Activated CD4-positive, CD25-positive, alpha-beta regulatory T cell (primary cell): ENCODE measurements around the gene BICDL2.
A peak's percentile ranks its signal among the peaks of the same experiment; 100 is the strongest.
"Not testable (repeated sequence)": the region's sequence is repeated elsewhere in the genome, so short reads cannot be mapped to it uniquely, and the experiment has no call there.

Experiments
- DNase-seq, 4 experiments: peaks; one replicate each; lab custom pipeline; 2025; lab: John Stamatoyannopoulos, UW

Gene BICDL2

GRCh38 chr16:3063625-3064386, 27.1 kb upstream of the BICDL2 start:
- DNase-seq, result no peak

- DNase-seq, result no peak
These were observed 25.8 kb upstream of the BICDL2 start for GRCh38 chr16:3062553-3062952.

GRCh38 chr16:3060339-3061127, 23.8 kb upstream of the BICDL2 start:
- DNase-seq, result no peak

- no peak for DNase-seq
These were observed 23.0 kb upstream of the BICDL2 start for GRCh38 chr16:3059723-3060242.

DNA sequence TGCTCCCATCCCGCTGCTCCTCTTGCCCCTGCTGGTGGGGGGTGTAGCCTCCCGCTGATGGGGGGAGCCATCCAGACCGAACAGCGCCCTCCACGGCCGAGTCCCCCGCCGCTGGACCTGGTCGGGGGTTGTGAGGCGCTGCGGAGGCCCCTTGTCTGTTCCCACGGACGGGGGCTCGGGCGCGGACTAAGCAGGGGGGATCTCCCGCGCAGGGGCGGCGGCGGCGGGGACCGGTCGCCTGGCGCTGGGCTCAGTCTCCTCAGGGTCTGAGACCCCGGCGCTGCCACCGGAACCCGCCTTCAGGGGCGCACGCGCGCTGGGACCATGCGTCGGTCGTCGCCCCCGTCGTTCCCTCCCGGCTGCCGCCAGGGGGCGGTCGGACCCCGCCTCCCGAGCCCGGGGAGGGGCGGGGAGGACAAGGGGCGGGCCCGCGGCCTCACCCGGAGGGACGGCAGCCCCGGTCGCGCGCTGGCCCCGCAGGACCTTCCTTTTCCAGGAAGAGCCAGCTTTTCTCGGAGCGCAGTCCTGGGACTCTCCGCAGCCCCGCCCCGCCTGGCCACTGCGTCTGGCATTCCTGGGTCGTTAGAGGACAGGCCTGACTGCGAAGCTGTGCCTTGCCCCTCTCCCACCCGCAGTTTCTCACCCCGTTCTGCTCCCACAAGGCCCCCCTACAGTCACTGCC, 22.4 kb upstream of the BICDL2 start:
- DNase-seq, result peak; percentile 76 to 81 (median 79)

- peak in 2 of 4 experiments; percentile 31 to 32 for DNase-seq
These were observed 21.6 kb upstream of the BICDL2 start for GRCh38 chr16:3058139-3059030.

DNA sequence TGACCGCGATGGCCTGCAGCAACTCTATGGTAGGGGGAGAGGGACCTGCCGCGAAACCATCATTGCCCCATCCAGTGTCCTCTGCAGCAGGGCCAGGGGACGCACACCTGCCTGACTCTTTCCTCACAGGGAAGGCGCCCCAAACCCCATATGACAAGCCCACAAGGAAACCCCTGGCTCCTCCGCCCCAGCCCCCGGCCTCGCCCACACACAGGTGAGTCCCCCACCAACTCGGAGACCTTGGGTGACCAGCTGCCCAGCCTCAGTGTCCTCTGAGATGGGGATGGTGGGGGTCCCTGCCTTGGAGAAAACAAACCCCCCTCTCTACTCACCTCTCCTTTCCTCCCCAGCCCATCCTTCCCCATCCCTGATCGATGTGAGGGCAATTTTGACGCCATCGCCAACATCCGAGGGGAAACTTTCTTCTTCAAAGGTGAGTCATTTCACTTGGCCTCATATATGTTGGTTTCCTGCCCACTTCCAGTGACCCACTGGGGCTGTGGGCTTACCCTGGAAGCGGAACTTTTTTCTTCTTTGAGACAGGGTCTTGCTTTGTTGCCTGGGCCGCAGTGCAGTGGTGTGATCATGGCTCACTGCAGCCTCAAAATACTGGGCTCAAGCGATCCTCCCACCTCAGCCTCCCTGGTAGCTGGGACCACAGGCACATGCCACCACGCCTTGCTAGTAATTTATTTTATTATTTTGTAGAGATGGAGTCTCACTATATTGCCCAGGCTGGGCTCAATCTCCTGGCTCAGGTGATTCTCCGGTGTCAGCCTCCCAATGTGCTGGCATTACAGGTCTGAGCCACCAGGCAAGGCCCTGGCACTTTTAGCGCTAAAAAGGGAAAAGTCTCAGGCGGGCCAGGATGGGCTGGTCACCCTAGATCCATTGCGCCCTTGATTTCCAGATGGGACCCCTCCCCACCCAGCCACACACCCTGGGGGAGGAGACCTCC, 20.7 kb upstream of the BICDL2 start:
- DNase-seq, result no peak

DNA sequence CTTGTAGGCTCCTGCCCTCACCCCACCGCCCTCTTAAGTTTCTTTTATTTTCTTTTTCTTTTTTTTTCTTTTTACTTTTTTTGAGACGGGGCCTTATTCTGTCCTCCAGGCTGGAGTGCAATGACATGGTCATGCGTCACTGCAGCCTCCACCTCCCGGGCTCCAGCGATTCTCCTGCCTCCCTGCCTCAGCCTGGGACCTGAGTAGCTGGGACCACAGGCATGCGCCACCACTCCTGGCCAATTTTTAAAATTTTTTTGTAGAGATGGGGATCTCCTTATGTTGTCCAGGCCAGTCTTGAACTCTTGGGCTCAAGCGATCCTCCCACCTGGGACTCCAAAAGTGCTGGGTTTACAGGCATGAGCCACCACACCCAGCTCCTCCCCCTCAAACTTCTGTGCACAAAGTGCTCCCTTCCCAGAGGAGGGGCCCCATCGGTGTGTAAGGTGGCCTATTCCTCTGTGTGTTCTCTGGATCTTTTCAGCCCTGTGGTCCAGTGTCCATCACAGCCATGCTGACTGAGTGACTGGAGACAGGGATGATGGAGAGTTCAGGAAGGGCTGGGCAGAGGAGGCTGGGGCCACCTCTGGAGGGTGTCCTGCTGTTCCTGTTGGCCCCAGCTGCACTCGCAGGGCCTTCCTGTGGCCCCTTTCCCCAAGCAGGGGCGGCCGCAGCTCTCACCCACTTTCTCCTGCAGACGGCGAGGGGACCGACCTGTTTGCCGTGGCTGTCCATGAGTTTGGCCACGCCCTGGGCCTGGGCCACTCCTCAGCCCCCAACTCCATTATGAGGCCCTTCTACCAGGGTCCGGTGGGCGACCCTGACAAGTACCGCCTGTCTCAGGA, 19.8 kb upstream of the BICDL2 start:
- DNase-seq, result no peak

- DNase-seq, result not testable (repeated sequence)
These were observed 19.0 kb upstream of the BICDL2 start for GRCh38 chr16:3055734-3056115.

DNA sequence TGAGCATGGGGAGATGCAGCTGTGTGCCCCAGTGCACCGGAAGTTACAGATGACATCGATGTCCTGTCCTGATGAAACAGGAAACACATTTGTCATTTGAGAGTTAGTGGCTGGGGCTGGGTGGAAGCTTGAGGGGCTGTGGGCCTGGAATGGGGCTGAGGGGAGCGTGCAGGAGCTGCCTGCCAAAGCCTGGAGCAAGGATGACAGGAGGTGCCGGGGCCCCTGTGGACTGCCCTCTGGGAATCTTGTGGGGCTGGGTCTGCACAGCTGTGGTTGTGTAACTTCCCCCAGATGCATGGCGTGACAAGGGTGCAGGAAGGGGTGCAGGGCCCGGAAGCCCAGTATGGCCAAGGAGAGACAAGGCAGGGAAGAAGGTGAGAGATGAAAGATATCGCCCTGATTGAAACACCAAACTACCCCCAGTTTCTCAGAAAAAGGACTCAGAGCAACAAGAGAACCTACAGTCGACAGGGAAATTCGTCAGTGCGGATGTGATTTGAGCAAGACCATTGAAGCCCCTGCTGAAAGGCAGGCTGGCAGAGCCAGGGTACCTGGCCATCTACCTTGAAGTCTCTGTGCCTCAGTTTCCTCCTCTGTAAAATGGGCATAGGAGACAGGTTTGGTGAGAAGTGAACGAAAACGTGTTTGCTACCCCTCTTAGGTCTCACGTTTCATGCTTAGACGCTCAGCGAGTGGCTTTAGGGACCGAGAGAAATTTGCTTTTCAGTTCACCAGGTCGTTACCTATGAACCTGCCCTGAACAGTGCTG, 18.4 kb upstream of the BICDL2 start:
- no peak for DNase-seq

DNA sequence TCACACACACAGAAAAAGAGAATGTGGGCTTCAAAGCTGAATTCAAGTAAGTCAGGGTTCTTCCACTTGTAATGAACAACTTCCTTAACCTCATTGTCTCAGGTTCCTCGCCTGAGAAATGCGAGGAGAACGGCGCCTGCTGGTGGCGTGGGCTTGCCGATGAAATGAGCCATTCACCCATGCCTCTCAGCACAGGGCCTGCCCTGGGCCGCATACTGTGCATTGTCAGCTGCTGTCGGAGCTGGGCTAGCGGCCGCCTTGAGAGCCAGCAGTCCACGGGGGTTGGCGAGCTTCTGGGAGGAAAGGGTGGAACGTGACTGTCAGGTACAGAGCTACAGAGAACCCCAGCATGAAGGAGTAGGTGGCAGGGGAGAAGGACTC, 16.6 kb upstream of the BICDL2 start:
- DNase-seq, result not testable (repeated sequence)

GRCh38 chr16:3052571-3053329, 16.0 kb upstream of the BICDL2 start:
- not testable (repeated sequence) for DNase-seq

DNA sequence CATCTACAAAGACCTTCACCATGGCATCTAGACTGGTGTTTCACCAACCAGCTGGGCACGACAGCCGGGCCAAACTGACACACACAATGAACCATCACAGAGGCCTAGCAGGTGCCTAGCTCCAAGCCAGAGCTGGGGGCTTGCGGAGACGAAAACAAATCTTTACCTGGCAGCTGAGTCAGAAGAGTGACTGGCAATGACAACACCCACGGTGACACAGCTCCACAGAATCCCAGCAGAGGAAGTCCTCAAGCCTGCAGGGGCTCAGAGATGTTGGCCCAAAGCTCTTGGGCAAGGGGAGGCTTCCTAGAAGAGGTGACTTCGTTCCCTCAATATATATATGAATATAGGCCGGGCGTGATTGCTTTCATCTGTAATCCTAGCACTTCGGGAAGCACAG, 14.8 kb upstream of the BICDL2 start:
- DNase-seq, result no peak

GRCh38 chr16:3051009-3051408, 14.3 kb upstream of the BICDL2 start:
- no peak for DNase-seq

DNA sequence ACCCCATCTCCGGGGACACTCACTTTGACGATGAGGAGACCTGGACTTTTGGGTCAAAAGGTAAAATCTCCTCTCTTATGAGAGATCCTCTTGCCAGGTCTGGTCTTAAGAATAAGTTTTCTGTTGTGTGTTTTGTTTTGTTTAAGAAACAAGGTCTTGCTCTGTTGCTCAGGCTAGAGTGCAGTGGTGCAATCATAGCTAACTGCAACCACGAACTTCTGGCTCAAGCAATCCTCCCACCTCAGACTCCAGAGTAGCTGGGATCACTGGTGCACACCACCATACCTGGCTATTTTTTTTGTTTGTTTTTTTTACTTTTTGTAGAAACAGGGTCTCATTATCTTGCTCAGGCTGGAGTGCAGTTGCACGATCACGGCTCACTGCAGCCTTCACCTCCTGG, 13.7 kb upstream of the BICDL2 start:
- no peak for DNase-seq

GRCh38 chr16:3049921-3050481, 13.3 kb upstream of the BICDL2 start:
- DNase-seq, result no peak

- DNase-seq, result no peak
These were observed 10.6 kb upstream of the BICDL2 start for GRCh38 chr16:3047387-3047720.
